ENCODE measurements around the gene DPP7. TPM values are rescaled to one million over a fixed set of nuclear protein-coding genes. Genes with fewer than 3 reads are reported as not detected.

The DPP7 gene
- total and polyA plus RNA-seq, 2 of the 8 experiments (the other 6 are each of a cell fraction or from before 2014, with no cell fraction given), result 21.2 to 26.8 TPM

GRCh38 chr9:137070201-137070905 is 44.2 kb downstream of the DPP7 start, which contains the start of gene SAPCD2 (continued):
- TF ChIP-seq E2F6 (IDR thresholded peaks at IDR 0.05) (peak; percentile 57), TAF1 (IDR thresholded peaks at IDR 0.05; ENCODE audit: low read depth, low read length) (no peak; the same call in 1 of the 2 replicates), TAF7 (optimal IDR thresholded peaks at IDR 0.05; ENCODE audit: borderline replicate concordance, low read depth, low read length) (peak; percentile 22), SUZ12 (IDR thresholded peaks at IDR 0.05; ENCODE audit: low read length) (no peak), POLR2A (IDR thresholded peaks at IDR 0.05; ENCODE audit: control extremely low read depth in 1 of 2, low read depth in 2 of 2, low read length in 2 of 2) (peak in 1 of 2 experiments; percentile 49; a peak in 1 of 3 replicates), YY1 (IDR thresholded peaks at IDR 0.05; ENCODE audit: low read depth, low read length) (0 out of 2 replicates have a peak, but pooled peaks have one; percentile 7)
